ENCODE data around the gene COL18A1. TPM values are rescaled to one million over a fixed set of nuclear protein-coding genes. Genes with fewer than 3 reads are reported as not detected.

COL18A1 gene
- total and polyA plus RNA-seq, 7 donors: 4.4 to 197 (median 39.7) TPM

GRCh38 chr21:45534636-45535331 lies 129.8 kb downstream of the COL18A1 start:
- no peaks in the 10 kb centered on the region for H3K4me1 ChIP-seq
- TF ChIP-seq POLR2A (IDR thresholded peaks at IDR 0.05) (no peak), POLR2AphosphoS5 (IDR thresholded peaks at IDR 0.05) (no peak), CTCF (IDR thresholded peaks at IDR 0.05) (no peak), EP300 (IDR thresholded peaks at IDR 0.05) (no peak)
- peaks cover 0 to 6% (median 0%) of the 10 kb centered on the region in 4 donors for H3K36me3 ChIP-seq
- intact Hi-C loops (cut with DNase I): no loop called here
- H3K27me3 ChIP-seq: no peaks in the 10 kb centered on the region
- DNase-seq: peak; percentile 63
- no peak overlapping the region for H3K27ac ChIP-seq
- 38 to 68% methylated on average over 28 of the region's 28 CpGs for WGBS, 2 donors
- H3K9me3 ChIP-seq: no peaks in the 10 kb centered on the region
- no peak overlapping the region for H3K4me3 ChIP-seq

- H3K4me3 ChIP-seq: no peak overlapping the region
- WGBS, 2 donors: 72 to 88% methylated on average over 34 of the region's 34 CpGs
- no peaks in the 10 kb centered on the region for H3K9me3 ChIP-seq
- intact Hi-C loops (cut with DNase I): no loop called here
- no peak overlapping the region for H3K27ac ChIP-seq
- H3K36me3 ChIP-seq: peaks cover 0 to 6% (median 0%) of the 10 kb centered on the region in 4 donors
- no peaks in the 10 kb centered on the region for H3K4me1 ChIP-seq
- H3K27me3 ChIP-seq: no peaks in the 10 kb centered on the region
- TF ChIP-seq POLR2AphosphoS5 (IDR thresholded peaks at IDR 0.05): no peak
- no peak for TF ChIP-seq EP300 (IDR thresholded peaks at IDR 0.05)
- TF ChIP-seq POLR2A (IDR thresholded peaks at IDR 0.05): no peak
- TF ChIP-seq CTCF (IDR thresholded peaks at IDR 0.05): no peak
- peak; percentile 65 for DNase-seq
Measured at GRCh38 chr21:45535341-45536081, 130.5 kb downstream of the COL18A1 start.

GRCh38 chr21:45536301-45537081 lies 131.5 kb downstream of the COL18A1 start:
- no peak overlapping the region for H3K4me3 ChIP-seq
- TF ChIP-seq EP300 (IDR thresholded peaks at IDR 0.05) (no peak), POLR2A (IDR thresholded peaks at IDR 0.05) (no peak), POLR2AphosphoS5 (IDR thresholded peaks at IDR 0.05) (no peak), CTCF (IDR thresholded peaks at IDR 0.05) (no peak)
- H3K27ac ChIP-seq: no peak overlapping the region
- no peaks in the 10 kb centered on the region for H3K9me3 ChIP-seq
- DNase-seq: peak; percentile 60
- H3K36me3 ChIP-seq: peaks cover 0 to 2% (median 0%) of the 10 kb centered on the region in 4 donors
- intact Hi-C loops (cut with DNase I): no loop called here
- H3K27me3 ChIP-seq: no peaks in the 10 kb centered on the region
- H3K4me1 ChIP-seq: peaks cover 0 to 5% (median 5%) of the 10 kb centered on the region in 4 donors
- 90 to 91% methylated on average over 31 of the region's 31 CpGs for WGBS, 2 donors

- Histone ChIP-seq H3K36me3 (no peaks in the 10 kb centered on the region), H3K27me3 (no peaks in the 10 kb centered on the region), H3K4me3 (no peak overlapping the region), H3K9me3 (no peaks in the 10 kb centered on the region), H3K4me1 (peaks cover 0 to 12% (median 10%) of the 10 kb centered on the region in 4 donors), H3K27ac (no peak overlapping the region)
- DNase-seq: peak; percentile 52
- 90 to 94% methylated on average over 37 of the region's 37 CpGs for whole genome bisulfite sequencing, 2 donors
- TF ChIP-seq CTCF (IDR thresholded peaks at IDR 0.05) (no peak), POLR2A (IDR thresholded peaks at IDR 0.05) (no peak)
- intact Hi-C loops (cut with DNase I): no loop called here
Measured at GRCh38 chr21:45537111-45537745, 132.3 kb downstream of the COL18A1 start.

Data from sigmoid colon (tissue), 7 donors.